HepG2 (cell line): Measurements from ENCODE around the gene CEACAM5. TPM values are rescaled to one million over a fixed set of nuclear protein-coding genes. Genes with fewer than 3 reads are reported as not detected.

Experiments
- ATAC-seq: fragments of 200-7000 bp; cut with Tn5 transposase; 3 replicates; pipeline ENCODE4 v1.9.1; 2020; ENCODE audit warnings: mild to moderate bottlenecking, moderate library complexity
- BruUV-seq: library from RNA; stranded (reverse); fragments of 400-500 nt; replicated peaks from 2 replicates; lab custom pipeline; 2021; lab: Mats Ljungman, UMichigan
- CTCF ChIA-PET: fragments of 300-600 bp; formaldehyde crosslinking; extraction: SDS; loops from one replicate; lab custom pipeline; 2021; ENCODE audit warnings: low total read pairs, inconsistent platforms, low intra/inter-chr PET ratio; lab: Yijun Ruan, JAX
- POLR2A ChIA-PET: fragments of 350-600 bp; sonication (Branson Sonifier 250); formaldehyde crosslinking; loops from one replicate; lab custom pipeline; 2020; ENCODE audit warnings: antibody characterized with exemption, inconsistent platforms; lab: Yijun Ruan, JAX
- DNase-seq: peaks from one replicate; pipeline ENCODE4 v3.0.0-alpha.2; 2015; ENCODE audit warnings: low spot score
- FAIRE-seq: peaks from 3 replicates; lab custom pipeline; 2011; peaks lifted over from hg19 to GRCh38; lab: Jason Lieb, UNC
- H2AFZ ChIP-seq: one replicate; pipeline ENCODE4 v1.6.1; 2011; ENCODE audit warnings: low read length, inconsistent platforms
- H3K27ac ChIP-seq: fragments of 300-600 bp; 3 replicates; pipeline ENCODE4 v1.8.0; 2011; ENCODE audit warnings: mixed run types, mild to moderate bottlenecking, mixed read lengths, low read length, inconsistent platforms; ENCODE audit not compliant: insufficient read depth; ENCODE audit errors: extremely low read length
- H3K27me3 ChIP-seq, 2 experiments: fragments of 200-600 bp in 1 of 2; 2 replicates in 1 of 2; 3 replicates in 1 of 2; pipeline versions ENCODE4 v1.6.0 to v1.8.0; 2011; ENCODE audit warnings: low read length in 2 of 2, mild to moderate bottlenecking in 2 of 2, moderate library complexity in 2 of 2, inconsistent platforms in 1 of 2; ENCODE audit not compliant: insufficient read depth in 2 of 2, control insufficient read depth in 1 of 2
- H3K36me3 ChIP-seq, 2 experiments: fragments of 200-600 bp in 1 of 2; replicated peaks in 1 of 2; 2 replicates in 1 of 2; 3 replicates in 1 of 2; pipeline versions ENCODE4 v1.5.1 to v1.8.0; 2011; ENCODE audit warnings: low read length in 2 of 2, inconsistent platforms in 1 of 2; ENCODE audit not compliant: insufficient read depth in 2 of 2, control insufficient read depth in 1 of 2
- H3K4me1 ChIP-seq: 2 replicates; pipeline ENCODE4 v1.5.1; 2012; ENCODE audit warnings: low read length, inconsistent platforms; ENCODE audit not compliant: insufficient read depth
- H3K4me2 ChIP-seq: 2 replicates; pipeline ENCODE4 v1.6.0; 2011; ENCODE audit warnings: low read depth, low read length, inconsistent platforms
- H3K4me3 ChIP-seq, 3 experiments: fragments of 200-600 bp in 1 of 3; sonication (generic), shearing (Covaris generic) in 1 of 3; replicated peaks in 1 of 3; 2 replicates each; pipeline ENCODE4 v1.5.1; 2011 to 2016; ENCODE audit warnings: low read length in 3 of 3, inconsistent platforms in 2 of 3, low read depth in 2 of 3, mild to moderate bottlenecking in 2 of 3, control low read depth in 1 of 3, mixed read lengths in 1 of 3; ENCODE audit not compliant: insufficient read depth in 1 of 3
- H3K79me2 ChIP-seq: one replicate; pipeline ENCODE4 v1.6.1; 2011; ENCODE audit warnings: low read length, inconsistent platforms; ENCODE audit not compliant: insufficient read depth
- H3K9ac ChIP-seq: 2 replicates; pipeline ENCODE4 v1.6.0; 2011; ENCODE audit warnings: mild to moderate bottlenecking, low read depth, low read length, inconsistent platforms; ENCODE audit not compliant: insufficient read depth
- H3K9me3 ChIP-seq: 2 replicates; pipeline ENCODE4 v1.5.1; 2012; ENCODE audit warnings: mild to moderate bottlenecking, low read length
- H4K20me1 ChIP-seq: 2 replicates; pipeline ENCODE4 v1.6.0; 2011; ENCODE audit warnings: inconsistent platforms, mild to moderate bottlenecking, low read length, moderate library complexity; ENCODE audit not compliant: insufficient read depth
- AGO1 ChIP-seq: fragments of 200-400 bp; formaldehyde crosslinking; IDR thresholded peaks from 2 replicates; pipeline ENCODE4 v1.6.1; 2017; ENCODE audit warnings: mild to moderate bottlenecking, low read depth, low read length, moderate library complexity; ENCODE audit not compliant: poor library complexity, severe bottlenecking
- AKAP8 ChIP-seq: sonication (generic); formaldehyde crosslinking; IDR thresholded peaks from 2 replicates; pipeline ENCODE4 v1.5.1; 2020; ENCODE audit warnings: mild to moderate bottlenecking, missing genetic modification reagents
- WGBS: methylation state at CpG from one replicate; pipeline ENCODE4 v1.1.6; 2017; ENCODE audit warnings: low lambda C conversion rate; 5-methylcytosine and 5-hydroxymethylcytosine counted together
- in situ Hi-C: cut with HindIII; loops from 2 replicates; pipeline ENCODE4 v1.10.0; 2017; ENCODE audit warnings: low pct_unique_long_range_greater_than_20kb; ENCODE audit not compliant: extremely low pct_ligation_motif_present
- intact Hi-C: fragments of 100-400 bp; cut with micrococcal nuclease; formaldehyde crosslinking; loops from one replicate; pipeline ENCODE4 v1.10.0; 2022; ENCODE audit not compliant: unreplicated experiment
- polyA plus RNA-seq, 8 experiments: library from polyadenylated mRNA; depleted of rRNA in 3 of 8; stranded (reverse) in 7 of 8; unstranded in 1 of 8; fragments of >200 nt; fragmentation: Illumina TruSeq in 4 of 8; extraction: Trizol in 4 of 8; gene quantifications; 2 replicates each; pipeline versions ENCODE4 v1.2.1 to v1.2.3, GENCODE V29; 2011 to 2016; ENCODE audit warnings: low read depth in 4 of 8, missing spikeins in 1 of 8, mixed read lengths in 1 of 8; ENCODE audit not compliant: insufficient read depth in 1 of 8
- total RNA-seq, 5 experiments: library from RNA; depleted of rRNA; stranded (reverse); fragments of >200 nt; fragmentation: Illumina TruSeq; extraction: Trizol; gene quantifications; 2 replicates each; pipeline ENCODE4 v1.2.3, GENCODE V29; 2016; ENCODE audit warnings: low read depth in 1 of 5
- TF ChIP-seq, protein P1 (sequence below): sonication (generic); formaldehyde crosslinking; IDR thresholded peaks from 2 replicates; pipeline ENCODE4 v1.5.0; 2020; ENCODE audit warnings: mild to moderate bottlenecking, missing genetic modification reagents, borderline replicate concordance
- TF ChIP-seq, protein P2 (sequence below): sonication (generic); formaldehyde crosslinking; IDR thresholded peaks from 2 replicates; pipeline ENCODE4 v1.9.0; 2021; ENCODE audit warnings: mild to moderate bottlenecking, missing genetic modification reagents

The CEACAM5 gene
- total and polyA plus RNA-seq, 2 of the 13 experiments (the other 11 are each of a cell fraction or from before 2014, with no cell fraction given), result not detected

DNA sequence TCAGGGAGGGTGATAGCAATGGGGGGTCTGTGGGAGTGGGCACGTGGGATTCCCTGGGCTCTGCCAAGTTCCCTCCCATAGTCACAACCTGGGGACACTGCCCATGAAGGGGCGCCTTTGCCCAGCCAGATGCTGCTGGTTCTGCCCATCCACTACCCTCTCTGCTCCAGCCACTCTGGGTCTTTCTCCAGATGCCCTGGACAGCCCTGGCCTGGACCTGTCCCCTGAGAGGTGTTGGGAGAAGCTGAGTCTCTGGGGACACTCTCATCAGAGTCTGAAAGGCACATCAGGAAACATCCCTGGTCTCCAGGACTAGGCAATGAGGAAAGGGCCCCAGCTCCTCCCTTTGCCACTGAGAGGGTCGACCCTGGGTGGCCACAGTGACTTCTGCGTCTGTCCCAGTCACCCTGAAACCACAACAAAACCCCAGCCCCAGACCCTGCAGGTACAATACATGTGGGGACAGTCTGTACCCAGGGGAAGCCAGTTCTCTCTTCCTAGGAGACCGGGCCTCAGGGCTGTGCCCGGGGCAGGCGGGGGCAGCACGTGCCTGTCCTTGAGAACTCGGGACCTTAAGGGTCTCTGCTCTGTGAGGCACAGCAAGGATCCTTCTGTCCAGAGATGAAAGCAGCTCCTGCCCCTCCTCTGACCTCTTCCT lies 11.1 kb upstream of the CEACAM5 start:
- intact Hi-C loops (no loop called here), in situ Hi-C loops (no loop called here)
- Histone ChIP-seq H4K20me1 (0 out of 2 replicates have a peak, but pooled peaks cover 2% of the 10 kb centered on the region), H2AFZ (no peak overlapping the region), H3K27me3 (peaks cover 0 to 4% of the 10 kb centered on the region in 2 experiments; a peak in 1 of 5 replicates), H3K4me3 (no peak overlapping the region), H3K4me2 (no peak overlapping the region), H3K9ac (no peak overlapping the region), H3K9me3 (no peaks in the 10 kb centered on the region), H3K36me3 (no peaks in the 10 kb centered on the region), H3K27ac (no peak overlapping the region), H3K79me2 (no peaks in the 10 kb centered on the region), H3K4me1 (no peaks in the 10 kb centered on the region)
- ATAC-seq (no peak), DNase-seq (no peak), FAIRE-seq (no peak)
- no peak for TF ChIP-seq AKAP8
- TF ChIP-seq, protein P1, sequence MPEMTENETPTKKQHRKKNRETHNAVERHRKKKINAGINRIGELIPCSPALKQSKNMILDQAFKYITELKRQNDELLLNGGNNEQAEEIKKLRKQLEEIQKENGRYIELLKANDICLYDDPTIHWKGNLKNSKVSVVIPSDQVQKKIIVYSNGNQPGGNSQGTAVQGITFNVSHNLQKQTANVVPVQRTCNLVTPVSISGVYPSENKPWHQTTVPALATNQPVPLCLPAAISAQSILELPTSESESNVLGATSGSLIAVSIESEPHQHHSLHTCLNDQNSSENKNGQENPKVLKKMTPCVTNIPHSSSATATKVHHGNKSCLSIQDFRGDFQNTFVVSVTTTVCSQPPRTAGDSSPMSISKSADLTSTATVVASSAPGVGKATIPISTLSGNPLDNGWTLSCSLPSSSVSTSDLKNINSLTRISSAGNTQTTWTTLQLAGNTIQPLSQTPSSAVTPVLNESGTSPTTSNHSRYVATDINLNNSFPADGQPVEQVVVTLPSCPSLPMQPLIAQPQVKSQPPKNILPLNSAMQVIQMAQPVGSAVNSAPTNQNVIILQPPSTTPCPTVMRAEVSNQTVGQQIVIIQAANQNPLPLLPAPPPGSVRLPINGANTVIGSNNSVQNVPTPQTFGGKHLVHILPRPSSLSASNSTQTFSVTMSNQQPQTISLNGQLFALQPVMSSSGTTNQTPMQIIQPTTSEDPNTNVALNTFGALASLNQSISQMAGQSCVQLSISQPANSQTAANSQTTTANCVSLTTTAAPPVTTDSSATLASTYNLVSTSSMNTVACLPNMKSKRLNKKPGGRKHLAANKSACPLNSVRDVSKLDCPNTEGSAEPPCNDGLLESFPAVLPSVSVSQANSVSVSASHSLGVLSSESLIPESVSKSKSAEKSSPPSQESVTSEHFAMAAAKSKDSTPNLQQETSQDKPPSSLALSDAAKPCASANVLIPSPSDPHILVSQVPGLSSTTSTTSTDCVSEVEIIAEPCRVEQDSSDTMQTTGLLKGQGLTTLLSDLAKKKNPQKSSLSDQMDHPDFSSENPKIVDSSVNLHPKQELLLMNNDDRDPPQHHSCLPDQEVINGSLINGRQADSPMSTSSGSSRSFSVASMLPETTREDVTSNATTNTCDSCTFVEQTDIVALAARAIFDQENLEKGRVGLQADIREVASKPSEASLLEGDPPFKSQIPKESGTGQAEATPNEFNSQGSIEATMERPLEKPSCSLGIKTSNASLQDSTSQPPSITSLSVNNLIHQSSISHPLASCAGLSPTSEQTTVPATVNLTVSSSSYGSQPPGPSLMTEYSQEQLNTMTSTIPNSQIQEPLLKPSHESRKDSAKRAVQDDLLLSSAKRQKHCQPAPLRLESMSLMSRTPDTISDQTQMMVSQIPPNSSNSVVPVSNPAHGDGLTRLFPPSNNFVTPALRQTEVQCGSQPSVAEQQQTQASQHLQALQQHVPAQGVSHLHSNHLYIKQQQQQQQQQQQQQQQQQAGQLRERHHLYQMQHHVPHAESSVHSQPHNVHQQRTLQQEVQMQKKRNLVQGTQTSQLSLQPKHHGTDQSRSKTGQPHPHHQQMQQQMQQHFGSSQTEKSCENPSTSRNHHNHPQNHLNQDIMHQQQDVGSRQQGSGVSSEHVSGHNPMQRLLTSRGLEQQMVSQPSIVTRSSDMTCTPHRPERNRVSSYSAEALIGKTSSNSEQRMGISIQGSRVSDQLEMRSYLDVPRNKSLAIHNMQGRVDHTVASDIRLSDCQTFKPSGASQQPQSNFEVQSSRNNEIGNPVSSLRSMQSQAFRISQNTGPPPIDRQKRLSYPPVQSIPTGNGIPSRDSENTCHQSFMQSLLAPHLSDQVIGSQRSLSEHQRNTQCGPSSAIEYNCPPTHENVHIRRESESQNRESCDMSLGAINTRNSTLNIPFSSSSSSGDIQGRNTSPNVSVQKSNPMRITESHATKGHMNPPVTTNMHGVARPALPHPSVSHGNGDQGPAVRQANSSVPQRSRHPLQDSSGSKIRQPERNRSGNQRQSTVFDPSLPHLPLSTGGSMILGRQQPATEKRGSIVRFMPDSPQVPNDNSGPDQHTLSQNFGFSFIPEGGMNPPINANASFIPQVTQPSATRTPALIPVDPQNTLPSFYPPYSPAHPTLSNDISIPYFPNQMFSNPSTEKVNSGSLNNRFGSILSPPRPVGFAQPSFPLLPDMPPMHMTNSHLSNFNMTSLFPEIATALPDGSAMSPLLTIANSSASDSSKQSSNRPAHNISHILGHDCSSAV (CRISPR knock-in tag), result no peak
- no peak for TF ChIP-seq AGO1
- TF ChIP-seq, protein P2, sequence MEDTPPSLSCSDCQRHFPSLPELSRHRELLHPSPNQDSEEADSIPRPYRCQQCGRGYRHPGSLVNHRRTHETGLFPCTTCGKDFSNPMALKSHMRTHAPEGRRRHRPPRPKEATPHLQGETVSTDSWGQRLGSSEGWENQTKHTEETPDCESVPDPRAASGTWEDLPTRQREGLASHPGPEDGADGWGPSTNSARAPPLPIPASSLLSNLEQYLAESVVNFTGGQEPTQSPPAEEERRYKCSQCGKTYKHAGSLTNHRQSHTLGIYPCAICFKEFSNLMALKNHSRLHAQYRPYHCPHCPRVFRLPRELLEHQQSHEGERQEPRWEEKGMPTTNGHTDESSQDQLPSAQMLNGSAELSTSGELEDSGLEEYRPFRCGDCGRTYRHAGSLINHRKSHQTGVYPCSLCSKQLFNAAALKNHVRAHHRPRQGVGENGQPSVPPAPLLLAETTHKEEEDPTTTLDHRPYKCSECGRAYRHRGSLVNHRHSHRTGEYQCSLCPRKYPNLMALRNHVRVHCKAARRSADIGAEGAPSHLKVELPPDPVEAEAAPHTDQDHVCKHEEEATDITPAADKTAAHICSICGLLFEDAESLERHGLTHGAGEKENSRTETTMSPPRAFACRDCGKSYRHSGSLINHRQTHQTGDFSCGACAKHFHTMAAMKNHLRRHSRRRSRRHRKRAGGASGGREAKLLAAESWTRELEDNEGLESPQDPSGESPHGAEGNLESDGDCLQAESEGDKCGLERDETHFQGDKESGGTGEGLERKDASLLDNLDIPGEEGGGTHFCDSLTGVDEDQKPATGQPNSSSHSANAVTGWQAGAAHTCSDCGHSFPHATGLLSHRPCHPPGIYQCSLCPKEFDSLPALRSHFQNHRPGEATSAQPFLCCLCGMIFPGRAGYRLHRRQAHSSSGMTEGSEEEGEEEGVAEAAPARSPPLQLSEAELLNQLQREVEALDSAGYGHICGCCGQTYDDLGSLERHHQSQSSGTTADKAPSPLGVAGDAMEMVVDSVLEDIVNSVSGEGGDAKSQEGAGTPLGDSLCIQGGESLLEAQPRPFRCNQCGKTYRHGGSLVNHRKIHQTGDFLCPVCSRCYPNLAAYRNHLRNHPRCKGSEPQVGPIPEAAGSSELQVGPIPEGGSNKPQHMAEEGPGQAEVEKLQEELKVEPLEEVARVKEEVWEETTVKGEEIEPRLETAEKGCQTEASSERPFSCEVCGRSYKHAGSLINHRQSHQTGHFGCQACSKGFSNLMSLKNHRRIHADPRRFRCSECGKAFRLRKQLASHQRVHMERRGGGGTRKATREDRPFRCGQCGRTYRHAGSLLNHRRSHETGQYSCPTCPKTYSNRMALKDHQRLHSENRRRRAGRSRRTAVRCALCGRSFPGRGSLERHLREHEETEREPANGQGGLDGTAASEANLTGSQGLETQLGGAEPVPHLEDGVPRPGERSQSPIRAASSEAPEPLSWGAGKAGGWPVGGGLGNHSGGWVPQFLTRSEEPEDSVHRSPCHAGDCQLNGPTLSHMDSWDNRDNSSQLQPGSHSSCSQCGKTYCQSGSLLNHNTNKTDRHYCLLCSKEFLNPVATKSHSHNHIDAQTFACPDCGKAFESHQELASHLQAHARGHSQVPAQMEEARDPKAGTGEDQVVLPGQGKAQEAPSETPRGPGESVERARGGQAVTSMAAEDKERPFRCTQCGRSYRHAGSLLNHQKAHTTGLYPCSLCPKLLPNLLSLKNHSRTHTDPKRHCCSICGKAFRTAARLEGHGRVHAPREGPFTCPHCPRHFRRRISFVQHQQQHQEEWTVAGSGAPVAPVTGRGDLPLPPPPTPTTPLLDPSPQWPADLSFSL (CRISPR knock-in tag), result no peak
- ChIA-PET POLR2A (no interaction called here), CTCF (no interaction called here)
- 0% methylated on average over 4 of the region's 9 CpGs for WGBS
- BruUV-seq, result no TSS peak
